Measurements from ENCODE around the gene ZBTB8B.

DNA sequence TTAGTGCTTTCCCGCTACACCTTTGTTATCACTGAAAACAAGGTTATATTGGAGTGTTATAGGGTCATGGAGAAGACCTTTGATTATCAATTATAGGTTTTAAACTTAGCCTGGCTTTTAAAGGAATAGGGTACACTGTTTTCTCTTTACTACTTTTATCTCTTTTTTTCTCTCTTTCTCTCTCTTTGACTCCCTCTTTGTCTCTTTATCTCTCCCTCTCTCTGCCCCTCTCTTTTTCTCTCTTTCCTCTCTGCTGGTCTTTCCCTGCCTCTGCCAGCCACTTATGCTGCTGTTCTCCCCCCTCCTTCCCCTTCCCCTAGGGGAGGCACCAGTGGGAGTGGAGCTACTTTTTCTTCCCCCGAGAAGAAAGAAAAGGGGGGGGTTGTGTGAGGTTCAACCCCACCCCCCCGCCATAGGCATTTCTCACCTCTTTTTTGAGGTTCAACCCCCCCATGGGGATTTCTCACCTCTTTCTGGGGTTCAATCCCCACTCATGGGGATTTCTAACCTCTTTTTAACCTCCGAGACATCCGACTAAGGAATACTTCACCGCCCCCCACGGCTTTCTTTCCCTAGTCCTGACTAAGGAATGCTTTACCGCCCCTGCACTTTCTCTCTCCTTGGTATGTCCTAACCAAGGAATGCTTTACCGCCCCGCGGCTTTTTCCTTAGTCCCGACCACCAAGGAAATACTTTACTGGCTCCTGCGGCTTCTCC is 17.2 kb upstream of the ZBTB8B start:
- TF ChIP-seq EZH2 (IDR thresholded peaks at IDR 0.05; ENCODE audit: low read length, unreplicated experiment) = no peak
- TF ChIP-seq CTCF (conservative IDR thresholded peaks at IDR 0.05; ENCODE audit: low read depth, low read length) = no peak
- no peak for TF ChIP-seq EZH2phosphoT487 (IDR thresholded peaks at IDR 0.05; ENCODE audit: borderline replicate concordance, low read length)
